ENCODE results near the gene CFAP46.

GRCh38 chr10:132924046-132924952 lies 18.1 kb downstream of the CFAP46 start:
- TF ChIP-seq ETS2 (tag; IDR thresholded peaks at IDR 0.05; ENCODE audit: borderline replicate concordance, poor library complexity, severe bottlenecking), result no peak
- TF ChIP-seq YY1 (IDR thresholded peaks at IDR 0.05; ENCODE audit: borderline replicate concordance in 1 of 3, control insufficient read depth in 1 of 3, extremely low read depth in 1 of 3, insufficient read depth in 3 of 3, insufficient read length in 1 of 3, insufficient replicate concordance in 2 of 3, low read depth in 1 of 3, low read length in 2 of 3), result no peak
- TF ChIP-seq ARID3B (CRISPR knock-in tag; IDR thresholded peaks at IDR 0.05; ENCODE audit: borderline replicate concordance), result no peak
- TF ChIP-seq RAD21 (CRISPR knock-in tag; conservative IDR thresholded peaks at IDR 0.05 in 1 of 2, IDR thresholded peaks at IDR 0.05 in 1 of 2), result no peak
- no peak for TF ChIP-seq SMAD3 (CRISPR knock-in tag; conservative IDR thresholded peaks at IDR 0.05)
